HepG2 (cell line): ENCODE data around the gene RNF10. TPM values are rescaled to one million over a fixed set of nuclear protein-coding genes. Genes with fewer than 3 reads are reported as not detected.
A peak's percentile ranks its signal among the peaks of the same experiment; 100 is the strongest.

ENCODE experiments used
- CHD4 ChIP-seq: fragments of 200-600 bp; sonication (generic); IDR thresholded peaks from 2 replicates; pipeline ENCODE4 v1.7.0; 2017; ENCODE audit warnings: mild to moderate bottlenecking, low read length, borderline replicate concordance
- DNMT1 ChIP-seq: sonication (generic); formaldehyde crosslinking; IDR thresholded peaks from 2 replicates; pipeline ENCODE4 v1.5.1; 2020; ENCODE audit warnings: mild to moderate bottlenecking, missing genetic modification reagents
- GPN1 ChIP-seq: sonication (generic); formaldehyde crosslinking; IDR thresholded peaks from 2 replicates; pipeline ENCODE4 v1.5.1; 2020; ENCODE audit warnings: missing genetic modification reagents, borderline replicate concordance
- IKZF5 ChIP-seq: IDR thresholded peaks from 2 replicates; pipeline ENCODE4 v1.6.1; 2018; ENCODE audit warnings: missing genetic modification reagents, mild to moderate bottlenecking, missing compliant biosample characterization
- KLF16 ChIP-seq, 2 experiments: sonication (generic) in 1 of 2; formaldehyde crosslinking in 1 of 2; IDR thresholded peaks; 2 replicates each; pipeline versions ENCODE4 v1.6.1 to v1.8.0; 2016 to 2023; ENCODE audit warnings: missing genetic modification reagents in 2 of 2, missing compliant biosample characterization in 1 of 2
- KMT2A ChIP-seq: sonication (generic); formaldehyde crosslinking; IDR thresholded peaks from 2 replicates; pipeline ENCODE4 v1.4.0; 2020; ENCODE audit warnings: missing genetic modification reagents
- MYNN ChIP-seq: sonication (generic); formaldehyde crosslinking; IDR thresholded peaks from 2 replicates; pipeline ENCODE4 v1.4.0; 2020; ENCODE audit warnings: mild to moderate bottlenecking, low read depth, missing genetic modification reagents
- STAG1 ChIP-seq: sonication (generic); formaldehyde crosslinking; IDR thresholded peaks from 2 replicates; pipeline ENCODE4 v1.4.0; 2020; ENCODE audit warnings: missing genetic modification reagents
- TP53 ChIP-seq: sonication (generic); formaldehyde crosslinking; conservative IDR thresholded peaks from 2 replicates; pipeline ENCODE4 v1.4.0; 2020; ENCODE audit warnings: missing genetic modification reagents
- ZNF101 ChIP-seq: sonication (generic); formaldehyde crosslinking; IDR thresholded peaks from 2 replicates; pipeline ENCODE4 v1.4.0; 2020; ENCODE audit warnings: mild to moderate bottlenecking, low read depth, missing genetic modification reagents, borderline replicate concordance
- ZNF362 ChIP-seq: sonication (generic); formaldehyde crosslinking; IDR thresholded peaks from 2 replicates; pipeline ENCODE4 v1.4.0; 2020; ENCODE audit warnings: missing genetic modification reagents, mild to moderate bottlenecking, borderline replicate concordance
- ZNF484 ChIP-seq: sonication (generic); formaldehyde crosslinking; IDR thresholded peaks from 2 replicates; pipeline ENCODE4 v1.5.1; 2020; ENCODE audit warnings: mild to moderate bottlenecking, low read depth, missing genetic modification reagents, borderline replicate concordance
- ZNF546 ChIP-seq: sonication (generic); formaldehyde crosslinking; conservative IDR thresholded peaks from 2 replicates; pipeline ENCODE4 v1.8.1; 2023; ENCODE audit warnings: mild to moderate bottlenecking, missing genetic modification reagents
- ZNF670 ChIP-seq: sonication (generic); formaldehyde crosslinking; IDR thresholded peaks from 2 replicates; pipeline ENCODE4 v1.8.0; 2022; ENCODE audit warnings: mild to moderate bottlenecking, missing genetic modification reagents, borderline replicate concordance
- ZNF746 ChIP-seq: sonication (generic); formaldehyde crosslinking; IDR thresholded peaks from 2 replicates; pipeline ENCODE4 v1.8.0; 2022; ENCODE audit warnings: mild to moderate bottlenecking, missing genetic modification reagents
- ZNF747 ChIP-seq: sonication (generic); formaldehyde crosslinking; IDR thresholded peaks from 2 replicates; pipeline ENCODE4 v1.8.1; 2023; ENCODE audit warnings: missing genetic modification reagents, mild to moderate bottlenecking, borderline replicate concordance
- ZNF788 ChIP-seq: sonication (generic); formaldehyde crosslinking; IDR thresholded peaks from 2 replicates; pipeline ENCODE4 v1.5.0; 2020; ENCODE audit warnings: mild to moderate bottlenecking, missing genetic modification reagents, borderline replicate concordance
- polyA plus RNA-seq, 8 experiments: library from polyadenylated mRNA; depleted of rRNA in 3 of 8; stranded (reverse) in 7 of 8; unstranded in 1 of 8; fragments of >200 nt; fragmentation: Illumina TruSeq in 4 of 8; extraction: Trizol in 4 of 8; gene quantifications; 2 replicates each; pipeline versions ENCODE4 v1.2.1 to v1.2.3, GENCODE V29; 2011 to 2016; ENCODE audit warnings: low read depth in 4 of 8, missing spikeins in 1 of 8, mixed read lengths in 1 of 8; ENCODE audit not compliant: insufficient read depth in 1 of 8
- total RNA-seq, 5 experiments: library from RNA; depleted of rRNA; stranded (reverse); fragments of >200 nt; fragmentation: Illumina TruSeq; extraction: Trizol; gene quantifications; 2 replicates each; pipeline ENCODE4 v1.2.3, GENCODE V29; 2016; ENCODE audit warnings: low read depth in 1 of 5
- TF ChIP-seq, protein P1 (sequence below): sonication (generic); formaldehyde crosslinking; IDR thresholded peaks from 2 replicates; pipeline ENCODE4 v1.8.1; 2022; ENCODE audit warnings: mild to moderate bottlenecking, missing genetic modification reagents
- TF ChIP-seq, protein P2 (sequence below): conservative IDR thresholded peaks from 2 replicates; pipeline ENCODE4 v1.6.1; 2018; ENCODE audit warnings: missing genetic modification reagents
- TF ChIP-seq, protein P3 (sequence below): sonication (generic); formaldehyde crosslinking; IDR thresholded peaks from 2 replicates; pipeline ENCODE4 v1.8.0; 2022; ENCODE audit warnings: mild to moderate bottlenecking, missing genetic modification reagents, borderline replicate concordance

RNF10 gene
- total and polyA plus RNA-seq, 2 of the 13 experiments (the other 11 are each of a cell fraction or from before 2014, with no cell fraction given) = 62.5 to 88.0 TPM

- TF ChIP-seq ZNF670 (CRISPR knock-in tag) = no peak
- TF ChIP-seq, protein P1, sequence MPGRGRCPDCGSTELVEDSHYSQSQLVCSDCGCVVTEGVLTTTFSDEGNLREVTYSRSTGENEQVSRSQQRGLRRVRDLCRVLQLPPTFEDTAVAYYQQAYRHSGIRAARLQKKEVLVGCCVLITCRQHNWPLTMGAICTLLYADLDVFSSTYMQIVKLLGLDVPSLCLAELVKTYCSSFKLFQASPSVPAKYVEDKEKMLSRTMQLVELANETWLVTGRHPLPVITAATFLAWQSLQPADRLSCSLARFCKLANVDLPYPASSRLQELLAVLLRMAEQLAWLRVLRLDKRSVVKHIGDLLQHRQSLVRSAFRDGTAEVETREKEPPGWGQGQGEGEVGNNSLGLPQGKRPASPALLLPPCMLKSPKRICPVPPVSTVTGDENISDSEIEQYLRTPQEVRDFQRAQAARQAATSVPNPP = no peak
- peak; percentile 58; the same call in 1 of the 2 replicates for TF ChIP-seq KMT2A (CRISPR knock-in tag)
- peak; percentile 36; the same call in 1 of the 2 replicates for TF ChIP-seq ZNF788 (CRISPR knock-in tag)
- no peak for TF ChIP-seq DNMT1 (CRISPR knock-in tag)
- 0 out of 2 replicates have a peak, but pooled peaks have one; percentile 22 for TF ChIP-seq ZNF746 (CRISPR knock-in tag)
- peak; percentile 66; the same call in 1 of the 2 replicates for TF ChIP-seq IKZF5 (CRISPR knock-in tag)
- TF ChIP-seq ZNF484 (CRISPR knock-in tag) = no peak
- no peak for TF ChIP-seq STAG1 (CRISPR knock-in tag)
- TF ChIP-seq ZNF747 (CRISPR knock-in tag) = 0 out of 2 replicates have a peak, but pooled peaks have one; percentile 47
- TF ChIP-seq, protein P2, sequence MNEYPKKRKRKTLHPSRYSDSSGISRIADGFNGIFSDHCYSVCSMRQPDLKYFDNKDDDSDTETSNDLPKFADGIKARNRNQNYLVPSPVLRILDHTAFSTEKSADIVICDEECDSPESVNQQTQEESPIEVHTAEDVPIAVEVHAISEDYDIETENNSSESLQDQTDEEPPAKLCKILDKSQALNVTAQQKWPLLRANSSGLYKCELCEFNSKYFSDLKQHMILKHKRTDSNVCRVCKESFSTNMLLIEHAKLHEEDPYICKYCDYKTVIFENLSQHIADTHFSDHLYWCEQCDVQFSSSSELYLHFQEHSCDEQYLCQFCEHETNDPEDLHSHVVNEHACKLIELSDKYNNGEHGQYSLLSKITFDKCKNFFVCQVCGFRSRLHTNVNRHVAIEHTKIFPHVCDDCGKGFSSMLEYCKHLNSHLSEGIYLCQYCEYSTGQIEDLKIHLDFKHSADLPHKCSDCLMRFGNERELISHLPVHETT (CRISPR knock-in tag) = no peak
- TF ChIP-seq GPN1 (CRISPR knock-in tag) = no peak
- no peak for TF ChIP-seq MYNN
- TF ChIP-seq CHD4 = no peak
- peak in 1 of 2 experiments; percentile 70; a peak in 2 of 4 replicates for TF ChIP-seq KLF16 (CRISPR knock-in tag; IDR thresholded peaks at IDR 0.05)
- TF ChIP-seq ZNF101 (CRISPR knock-in tag) = no peak
- no peak for TF ChIP-seq ZNF546 (CRISPR knock-in tag)
- no peak for TF ChIP-seq TP53 (CRISPR knock-in tag)
- TF ChIP-seq ZNF362 (CRISPR knock-in tag) = no peak; the same call in 1 of the 2 replicates
- TF ChIP-seq, protein P3, sequence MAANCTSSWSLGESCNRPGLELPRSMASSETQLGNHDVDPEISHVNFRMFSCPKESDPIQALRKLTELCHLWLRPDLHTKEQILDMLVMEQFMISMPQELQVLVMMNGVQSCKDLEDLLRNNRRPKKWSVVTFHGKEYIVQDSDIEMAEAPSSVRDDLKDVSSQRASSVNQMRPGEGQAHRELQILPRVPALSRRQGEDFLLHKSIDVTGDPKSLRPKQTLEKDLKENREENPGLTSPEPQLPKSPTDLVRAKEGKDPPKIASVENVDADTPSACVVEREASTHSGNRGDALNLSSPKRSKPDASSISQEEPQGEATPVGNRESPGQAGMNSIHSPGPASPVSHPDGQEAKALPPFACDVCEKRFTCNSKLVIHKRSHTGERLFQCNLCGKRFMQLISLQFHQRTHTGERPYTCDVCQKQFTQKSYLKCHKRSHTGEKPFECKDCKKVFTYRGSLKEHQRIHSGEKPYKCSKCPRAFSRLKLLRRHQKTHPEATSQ (CRISPR knock-in tag) = peak; percentile 64; the same call in 1 of the 2 replicates
Observed at GRCh38 chr12:120495731-120496412, 38.3 kb upstream of the RNF10 start, which contains the start of gene DYNLL1 (continued).
